ENCODE data around the gene GLRX5. TPM values are rescaled to one million over a fixed set of nuclear protein-coding genes. Genes with fewer than 3 reads are reported as not detected.

GLRX5 gene
- total RNA-seq, 1 donor from 2014 or later = 33.4 TPM

- TF ChIP-seq, protein P1, sequence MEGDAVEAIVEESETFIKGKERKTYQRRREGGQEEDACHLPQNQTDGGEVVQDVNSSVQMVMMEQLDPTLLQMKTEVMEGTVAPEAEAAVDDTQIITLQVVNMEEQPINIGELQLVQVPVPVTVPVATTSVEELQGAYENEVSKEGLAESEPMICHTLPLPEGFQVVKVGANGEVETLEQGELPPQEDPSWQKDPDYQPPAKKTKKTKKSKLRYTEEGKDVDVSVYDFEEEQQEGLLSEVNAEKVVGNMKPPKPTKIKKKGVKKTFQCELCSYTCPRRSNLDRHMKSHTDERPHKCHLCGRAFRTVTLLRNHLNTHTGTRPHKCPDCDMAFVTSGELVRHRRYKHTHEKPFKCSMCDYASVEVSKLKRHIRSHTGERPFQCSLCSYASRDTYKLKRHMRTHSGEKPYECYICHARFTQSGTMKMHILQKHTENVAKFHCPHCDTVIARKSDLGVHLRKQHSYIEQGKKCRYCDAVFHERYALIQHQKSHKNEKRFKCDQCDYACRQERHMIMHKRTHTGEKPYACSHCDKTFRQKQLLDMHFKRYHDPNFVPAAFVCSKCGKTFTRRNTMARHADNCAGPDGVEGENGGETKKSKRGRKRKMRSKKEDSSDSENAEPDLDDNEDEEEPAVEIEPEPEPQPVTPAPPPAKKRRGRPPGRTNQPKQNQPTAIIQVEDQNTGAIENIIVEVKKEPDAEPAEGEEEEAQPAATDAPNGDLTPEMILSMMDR (IDR thresholded peaks at IDR 0.05) = no peak
- H3K4me1 Mint-ChIP-seq (ENCODE audit: low read depth) = peaks cover 47% of the 10 kb centered on the region
- H3K27ac Mint-ChIP-seq (ENCODE audit: unreplicated experiment) = peak overlapping the region; percentile 82
- peaks cover 5% of the 10 kb centered on the region for H3K36me3 Mint-ChIP-seq (ENCODE audit: low read depth)
- no peak for DNase-seq (ENCODE audit: low spot score)
- no peaks in the 10 kb centered on the region for H3K9me3 Mint-ChIP-seq (ENCODE audit: low read depth)
- H3K4me3 Mint-ChIP-seq (ENCODE audit: unreplicated experiment) = no peak overlapping the region
- no peaks in the 10 kb centered on the region for H3K27me3 Mint-ChIP-seq (ENCODE audit: low read depth)
Measured at GRCh38 chr14:95504135-95505029, 30.5 kb upstream of the GLRX5 start.

DNA sequence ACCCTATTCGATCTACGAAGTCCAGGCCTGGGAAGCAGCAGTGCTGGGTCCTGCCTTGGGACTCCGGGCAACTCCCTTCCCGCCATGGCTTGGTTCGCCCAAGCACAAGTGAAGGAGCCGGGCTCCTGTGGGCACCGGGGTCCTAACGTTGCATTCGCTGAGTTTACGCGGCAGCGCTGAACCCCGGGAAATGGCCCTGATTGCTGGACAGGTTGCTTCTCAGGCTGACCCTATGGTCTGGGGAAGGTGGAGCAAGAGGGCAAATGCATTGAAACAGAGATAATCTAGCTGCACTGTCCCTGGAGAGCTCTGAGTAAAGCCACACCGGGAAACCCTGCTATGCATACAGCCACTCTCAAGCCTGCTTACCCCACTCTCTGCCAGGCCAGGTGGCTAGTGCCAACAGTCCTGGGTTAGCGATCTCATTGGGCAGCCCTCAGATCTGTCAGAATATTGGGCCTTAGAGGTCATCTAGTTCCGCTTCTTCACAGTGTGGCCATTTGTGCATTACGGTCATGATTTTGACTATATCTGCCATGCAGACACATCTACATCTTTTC lies 29.7 kb upstream of the GLRX5 start:
- TF ChIP-seq, protein P1 (IDR thresholded peaks at IDR 0.05) = no peak
- H3K4me1 Mint-ChIP-seq (ENCODE audit: low read depth) = peaks cover 47% of the 10 kb centered on the region
- H3K4me3 Mint-ChIP-seq (ENCODE audit: unreplicated experiment) = no peak overlapping the region
- peaks cover 5% of the 10 kb centered on the region for H3K36me3 Mint-ChIP-seq (ENCODE audit: low read depth)
- DNase-seq (ENCODE audit: low spot score) = no peak
- H3K9me3 Mint-ChIP-seq (ENCODE audit: low read depth) = no peaks in the 10 kb centered on the region
- no peak overlapping the region for H3K27ac Mint-ChIP-seq (ENCODE audit: unreplicated experiment)
- H3K27me3 Mint-ChIP-seq (ENCODE audit: low read depth) = no peaks in the 10 kb centered on the region

- H3K27me3 Mint-ChIP-seq (ENCODE audit: low read depth) = no peaks in the 10 kb centered on the region
- H3K4me3 Mint-ChIP-seq (ENCODE audit: unreplicated experiment) = no peak overlapping the region
- no peak for DNase-seq (ENCODE audit: low spot score)
- H3K36me3 Mint-ChIP-seq (ENCODE audit: low read depth) = no peaks in the 10 kb centered on the region
- peaks cover 35% of the 10 kb centered on the region for H3K4me1 Mint-ChIP-seq (ENCODE audit: low read depth)
- TF ChIP-seq, protein P1 (IDR thresholded peaks at IDR 0.05) = no peak
- no peaks in the 10 kb centered on the region for H3K9me3 Mint-ChIP-seq (ENCODE audit: low read depth)
- H3K27ac Mint-ChIP-seq (ENCODE audit: unreplicated experiment) = peak overlapping the region; percentile 69
Measured at GRCh38 chr14:95507174-95507573, 27.7 kb upstream of the GLRX5 start.

- TF ChIP-seq, protein P1 (IDR thresholded peaks at IDR 0.05) = no peak
- no peak for DNase-seq (ENCODE audit: low spot score)
- H3K4me3 Mint-ChIP-seq (ENCODE audit: unreplicated experiment) = no peak overlapping the region
- peak overlapping the region; percentile 69 for H3K27ac Mint-ChIP-seq (ENCODE audit: unreplicated experiment)
- H3K36me3 Mint-ChIP-seq (ENCODE audit: low read depth) = no peaks in the 10 kb centered on the region
- peaks cover 31% of the 10 kb centered on the region for H3K4me1 Mint-ChIP-seq (ENCODE audit: low read depth)
- H3K9me3 Mint-ChIP-seq (ENCODE audit: low read depth) = no peaks in the 10 kb centered on the region
- H3K27me3 Mint-ChIP-seq (ENCODE audit: low read depth) = no peaks in the 10 kb centered on the region
Measured at GRCh38 chr14:95507701-95508103, 27.1 kb upstream of the GLRX5 start.

DNA sequence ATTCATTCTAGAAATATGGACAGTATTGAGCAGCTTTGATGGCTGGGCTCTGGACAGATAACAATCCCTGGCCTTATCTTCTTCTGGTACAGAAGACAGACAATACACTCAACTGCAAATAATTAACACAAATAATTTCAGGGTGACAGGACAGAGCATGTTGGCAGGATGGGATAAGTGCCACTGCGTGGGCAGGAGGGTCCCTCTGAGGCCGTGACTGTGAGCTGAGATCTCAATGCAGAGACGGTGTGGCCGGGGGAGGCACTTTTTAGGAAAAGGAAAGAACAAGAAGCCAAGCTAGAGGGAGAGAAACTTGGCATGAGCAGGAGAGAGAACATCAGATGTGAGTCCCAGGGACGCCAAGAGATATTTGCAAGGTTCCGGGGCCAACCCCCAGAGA lies 26.5 kb upstream of the GLRX5 start:
- Mint-ChIP-seq H3K27ac (ENCODE audit: unreplicated experiment) (peak overlapping the region; percentile 2), H3K9me3 (ENCODE audit: low read depth) (no peaks in the 10 kb centered on the region), H3K27me3 (ENCODE audit: low read depth) (no peaks in the 10 kb centered on the region), H3K4me3 (ENCODE audit: unreplicated experiment) (no peak overlapping the region), H3K4me1 (ENCODE audit: low read depth) (peaks cover 30% of the 10 kb centered on the region), H3K36me3 (ENCODE audit: low read depth) (no peaks in the 10 kb centered on the region)
- no peak for DNase-seq (ENCODE audit: low spot score)
- TF ChIP-seq, protein P1 (IDR thresholded peaks at IDR 0.05) = no peak
